ENCODE measurements around the gene MTCH1.

GRCh38 chr6:36969988-36970891 is 15.8 kb downstream of the MTCH1 start:
- no peak for TF ChIP-seq POLR2AphosphoS5 (IDR thresholded peaks at IDR 0.05)
- TF ChIP-seq POLR2A (IDR thresholded peaks at IDR 0.05), result no peak
